Suprapubic skin (tissue), 4 donors: ENCODE results near the gene SAMD8. TPM values are rescaled to one million over a fixed set of nuclear protein-coding genes. Genes with fewer than 3 reads are reported as not detected.

ENCODE experiments used
- DNase-seq, 2 donors: peaks; one replicate each; pipeline ENCODE4 v3.0.0-alpha.2; 2019; ENCODE audit warnings: low spot score in 2 of 2
- H3K27ac ChIP-seq: fragments of 200-600 bp; sonication (generic); one replicate; pipeline ENCODE4 v1.5.1; 2019
- H3K27me3 ChIP-seq: fragments of 200-600 bp; sonication (generic); one replicate; pipeline ENCODE4 v1.5.1; 2019
- H3K36me3 ChIP-seq: fragments of 200-600 bp; sonication (generic); one replicate; pipeline ENCODE4 v1.5.1; 2019
- H3K4me1 ChIP-seq: fragments of 200-600 bp; sonication (generic); one replicate; pipeline ENCODE4 v1.5.1; 2019
- H3K4me3 ChIP-seq: fragments of 200-600 bp; sonication (generic); one replicate; pipeline ENCODE4 v1.5.1; 2019; ENCODE audit warnings: mild to moderate bottlenecking
- H3K9me3 ChIP-seq: fragments of 200-600 bp; sonication (generic); one replicate; pipeline ENCODE4 v1.5.1; 2019
- EP300 ChIP-seq: sonication (generic); formaldehyde crosslinking; IDR thresholded peaks from one replicate; pipeline ENCODE4 v1.6.1; 2017; ENCODE audit warnings: antibody characterized with exemption
- POLR2A ChIP-seq, 2 donors: fragments of 450-650 bp; IDR thresholded peaks; one replicate each; pipeline ENCODE4 v1.6.1; 2017; ENCODE audit warnings: antibody characterized with exemption in 2 of 2, mild to moderate bottlenecking in 2 of 2, moderate library complexity in 2 of 2
- POLR2AphosphoS5 ChIP-seq, 3 donors: sonication (generic); formaldehyde crosslinking; IDR thresholded peaks; one replicate each; pipeline ENCODE4 v1.6.1; 2017; ENCODE audit warnings: antibody characterized with exemption in 3 of 3
- WGBS: methylation state at CpG from one replicate; pipeline ENCODE4 v1.1.5; 2018; 5-methylcytosine and 5-hydroxymethylcytosine counted together
- total RNA-seq, 4 donors: library from RNA; depleted of rRNA; stranded (reverse); fragments of >200 nt; gene quantifications; one replicate each; pipeline ENCODE4 v1.1.0, GENCODE V29; 2016
- TF ChIP-seq, protein P1 (sequence below), 2 donors: fragments of 200-600 bp in 1 of 2; fragments of 450-650 bp in 1 of 2; sonication (generic) in 1 of 2; IDR thresholded peaks; one replicate each; pipeline ENCODE4 v1.5.1; 2016 to 2019; ENCODE audit warnings: antibody characterized with exemption in 2 of 2, mild to moderate bottlenecking in 1 of 2, moderate library complexity in 1 of 2

SAMD8 gene
- total RNA-seq, 4 donors from 2014 or later = 20.3 to 29.1 (median 22.8) TPM

DNA sequence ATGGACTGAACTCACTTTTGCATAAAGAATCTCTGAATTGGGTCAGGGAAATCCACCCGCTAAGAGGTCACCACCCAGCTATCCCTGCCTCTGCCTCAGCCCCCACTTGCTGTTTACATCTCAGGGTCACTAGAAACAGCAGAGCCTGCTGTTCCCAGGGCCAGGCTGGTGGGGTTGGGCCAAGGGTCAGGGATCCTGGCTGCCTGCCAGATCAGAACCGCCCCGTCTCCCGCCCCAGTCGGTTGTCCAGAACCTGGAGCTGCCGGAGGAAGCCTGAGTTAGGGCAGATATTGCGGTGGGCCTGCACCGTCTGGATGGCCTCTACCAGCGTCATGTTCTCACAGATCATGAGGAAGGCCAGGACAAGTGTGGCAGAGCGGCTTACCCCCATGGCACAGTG is 17.0 kb upstream of the SAMD8 start:
- H3K9me3 ChIP-seq = no peaks in the 10 kb centered on the region
- no peaks in the 10 kb centered on the region for H3K36me3 ChIP-seq
- H3K27me3 ChIP-seq = no peaks in the 10 kb centered on the region
- 88% methylated on average over 8 of the region's 10 CpGs for WGBS
- H3K4me1 ChIP-seq = peaks cover under 1% of the 10 kb centered on the region
- TF ChIP-seq, protein P1, sequence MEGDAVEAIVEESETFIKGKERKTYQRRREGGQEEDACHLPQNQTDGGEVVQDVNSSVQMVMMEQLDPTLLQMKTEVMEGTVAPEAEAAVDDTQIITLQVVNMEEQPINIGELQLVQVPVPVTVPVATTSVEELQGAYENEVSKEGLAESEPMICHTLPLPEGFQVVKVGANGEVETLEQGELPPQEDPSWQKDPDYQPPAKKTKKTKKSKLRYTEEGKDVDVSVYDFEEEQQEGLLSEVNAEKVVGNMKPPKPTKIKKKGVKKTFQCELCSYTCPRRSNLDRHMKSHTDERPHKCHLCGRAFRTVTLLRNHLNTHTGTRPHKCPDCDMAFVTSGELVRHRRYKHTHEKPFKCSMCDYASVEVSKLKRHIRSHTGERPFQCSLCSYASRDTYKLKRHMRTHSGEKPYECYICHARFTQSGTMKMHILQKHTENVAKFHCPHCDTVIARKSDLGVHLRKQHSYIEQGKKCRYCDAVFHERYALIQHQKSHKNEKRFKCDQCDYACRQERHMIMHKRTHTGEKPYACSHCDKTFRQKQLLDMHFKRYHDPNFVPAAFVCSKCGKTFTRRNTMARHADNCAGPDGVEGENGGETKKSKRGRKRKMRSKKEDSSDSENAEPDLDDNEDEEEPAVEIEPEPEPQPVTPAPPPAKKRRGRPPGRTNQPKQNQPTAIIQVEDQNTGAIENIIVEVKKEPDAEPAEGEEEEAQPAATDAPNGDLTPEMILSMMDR (IDR thresholded peaks at IDR 0.05) = no peak
- TF ChIP-seq EP300 (no peak), POLR2AphosphoS5 (IDR thresholded peaks at IDR 0.05) (no peak), POLR2A (IDR thresholded peaks at IDR 0.05) (no peak)
- no peak overlapping the region for H3K27ac ChIP-seq
- peak in 1 of 2 donors; percentile 58 for DNase-seq
- H3K4me3 ChIP-seq = no peak overlapping the region

- 76% methylated on average over 14 of the region's 14 CpGs for WGBS
- Histone ChIP-seq H3K9me3 (no peaks in the 10 kb centered on the region), H3K27me3 (no peaks in the 10 kb centered on the region), H3K4me1 (peaks cover 10% of the 10 kb centered on the region), H3K4me3 (no peak overlapping the region), H3K27ac (no peak overlapping the region), H3K36me3 (no peaks in the 10 kb centered on the region)
- TF ChIP-seq EP300 = no peak
- no peak for TF ChIP-seq POLR2AphosphoS5 (IDR thresholded peaks at IDR 0.05)
- no peak for TF ChIP-seq POLR2A (IDR thresholded peaks at IDR 0.05)
- TF ChIP-seq, protein P1 (IDR thresholded peaks at IDR 0.05) = no peak
- peak in 1 of 2 donors; percentile 44 for DNase-seq
Observed at GRCh38 chr10:75095631-75096030, 15.8 kb upstream of the SAMD8 start.

DNA sequence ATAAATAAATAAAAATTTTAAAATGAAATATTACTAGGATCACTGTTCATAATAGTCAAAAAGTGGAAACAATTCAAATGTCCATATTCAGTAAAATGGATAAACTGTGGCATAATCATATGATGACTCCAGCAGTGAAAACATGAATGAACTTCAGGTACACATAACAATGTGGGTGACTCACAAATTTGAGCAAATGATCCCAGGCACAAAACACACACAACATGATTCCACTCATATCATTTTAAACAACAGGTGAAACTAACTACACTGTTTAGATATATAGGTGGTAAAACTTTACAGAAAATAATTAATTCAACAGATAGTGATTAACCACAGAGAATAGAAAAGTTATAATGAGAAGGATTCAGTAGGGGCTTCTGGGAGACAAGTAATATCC is 14.7 kb upstream of the SAMD8 start:
- H3K27ac ChIP-seq = no peak overlapping the region
- TF ChIP-seq EP300 (no peak), POLR2A (IDR thresholded peaks at IDR 0.05) (no peak), POLR2AphosphoS5 (IDR thresholded peaks at IDR 0.05) (no peak)
- TF ChIP-seq, protein P1 (IDR thresholded peaks at IDR 0.05) = no peak

DNA sequence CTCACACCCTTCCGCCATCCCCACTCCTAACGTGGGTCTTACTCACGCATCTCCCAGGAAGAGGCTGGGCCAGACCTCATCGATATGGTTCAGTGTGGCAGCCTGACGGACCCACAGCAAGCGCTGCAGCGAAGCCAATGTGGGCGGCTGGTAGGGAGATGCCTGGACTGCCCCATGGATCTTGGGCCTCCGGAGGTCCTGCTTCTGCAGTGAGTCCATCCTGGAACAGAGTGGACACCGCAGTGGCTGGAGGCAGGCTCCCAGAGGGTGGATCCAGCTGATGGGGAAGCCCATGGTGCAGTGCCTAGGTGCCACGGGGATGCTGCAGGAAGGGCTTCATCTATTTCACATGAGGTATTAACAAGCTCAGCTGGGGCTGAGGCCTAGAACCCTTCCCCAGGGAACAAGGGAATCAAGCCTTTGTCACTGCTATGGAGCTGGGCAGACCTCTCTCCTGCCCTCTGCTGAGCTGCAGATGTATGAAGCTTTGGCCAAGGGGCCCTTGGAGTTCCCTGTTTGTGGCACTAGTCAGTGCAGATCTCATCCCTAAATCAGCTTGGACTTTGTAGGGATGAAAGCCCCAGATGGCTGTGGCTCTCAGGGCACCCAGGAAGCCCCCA is 13.7 kb upstream of the SAMD8 start:
- Histone ChIP-seq H3K9me3 (no peaks in the 10 kb centered on the region), H3K27me3 (no peaks in the 10 kb centered on the region), H3K4me1 (peaks cover 10% of the 10 kb centered on the region), H3K27ac (no peak overlapping the region), H3K4me3 (no peak overlapping the region), H3K36me3 (no peaks in the 10 kb centered on the region)
- 91% methylated on average over 10 of the region's 11 CpGs for WGBS
- DNase-seq = peak in 1 of 2 donors; percentile 48
- TF ChIP-seq, protein P1 (IDR thresholded peaks at IDR 0.05) = no peak
- TF ChIP-seq EP300 (no peak), POLR2AphosphoS5 (IDR thresholded peaks at IDR 0.05) (no peak), POLR2A (IDR thresholded peaks at IDR 0.05) (no peak)

More for the DNA sequence above, 14.7 kb upstream of the SAMD8 start:
- Histone ChIP-seq H3K27me3 (no peaks in the 10 kb centered on the region), H3K4me3 (no peak overlapping the region), H3K36me3 (no peaks in the 10 kb centered on the region), H3K9me3 (no peaks in the 10 kb centered on the region), H3K4me1 (peaks cover 10% of the 10 kb centered on the region)
- no peak for DNase-seq

DNA sequence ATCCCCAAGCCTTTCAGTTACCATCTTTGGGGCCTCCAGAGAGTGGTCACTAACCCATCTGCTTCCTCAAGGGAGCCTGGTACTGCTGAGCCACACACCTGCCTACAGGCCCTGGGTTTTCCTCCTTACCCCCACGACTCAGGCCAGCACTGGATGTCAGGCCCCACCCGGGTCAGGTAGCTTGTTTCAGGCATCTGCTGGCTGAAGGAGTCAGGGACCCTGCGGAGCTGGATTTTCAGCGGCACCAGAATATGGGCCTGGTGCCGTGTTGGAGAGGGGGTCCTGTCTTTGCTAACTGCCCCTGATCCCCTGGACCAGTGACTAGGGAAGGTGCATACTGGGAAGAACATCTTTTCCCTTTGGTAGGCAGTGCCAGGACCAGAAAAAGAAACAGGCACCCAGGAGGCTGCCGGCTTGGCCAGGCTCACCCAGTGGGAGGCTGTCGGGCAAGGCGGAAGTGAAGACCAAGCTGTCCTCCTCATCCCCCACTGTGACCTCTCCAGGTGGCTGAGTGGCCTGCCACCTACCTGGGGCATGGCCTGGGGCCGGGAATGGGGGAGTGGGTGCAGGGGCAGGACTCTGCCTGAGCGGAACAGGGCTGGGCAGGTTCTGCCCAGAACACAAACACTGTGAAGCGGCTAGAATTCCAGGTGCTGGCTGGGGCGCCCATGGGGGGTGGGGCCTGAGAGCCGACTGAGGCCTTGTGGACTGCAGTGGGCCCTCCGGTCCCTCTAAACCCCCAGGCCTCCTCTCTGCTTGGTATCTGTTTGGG is 12.4 kb upstream of the SAMD8 start:
- Histone ChIP-seq H3K9me3 (no peaks in the 10 kb centered on the region), H3K4me1 (peaks cover 23% of the 10 kb centered on the region), H3K27me3 (no peaks in the 10 kb centered on the region), H3K4me3 (no peak overlapping the region), H3K36me3 (no peaks in the 10 kb centered on the region), H3K27ac (no peak overlapping the region)
- WGBS = 83% methylated on average over 6 of the region's 14 CpGs
- peak; percentile 53 to 57 for DNase-seq
- no peak for TF ChIP-seq POLR2AphosphoS5 (IDR thresholded peaks at IDR 0.05)
- TF ChIP-seq POLR2A (IDR thresholded peaks at IDR 0.05) = no peak
- no peak for TF ChIP-seq EP300
- TF ChIP-seq, protein P1 (IDR thresholded peaks at IDR 0.05) = no peak
